Tibial nerve (tissue), 4 donors: ENCODE measurements around the gene HEXB. TPM values are rescaled to one million over a fixed set of nuclear protein-coding genes. Genes with fewer than 3 reads are reported as not detected.

Source experiments
- DNase-seq, 2 donors: peaks; one replicate each; pipeline ENCODE4 v3.0.0-alpha.2; 2019; ENCODE audit warnings: low spot score in 2 of 2
- H3K27ac ChIP-seq, 4 donors: fragments of 200-600 bp; sonication (generic) in 3 of 4; one replicate each; pipeline ENCODE4 v1.5.1; 2017 to 2019; ENCODE audit warnings: mild to moderate bottlenecking in 1 of 4
- H3K27me3 ChIP-seq, 2 donors: fragments of 200-600 bp; sonication (generic) in 1 of 2; one replicate each; pipeline versions ENCODE4 v1.5.1 to v1.6.0; 2017 to 2019
- H3K36me3 ChIP-seq, 3 donors: fragments of 200-600 bp; sonication (generic); one replicate each; pipeline ENCODE4 v1.5.1; 2018 to 2019
- H3K4me1 ChIP-seq, 4 donors: fragments of 200-600 bp; sonication (generic) in 3 of 4; one replicate each; pipeline ENCODE4 v1.5.1; 2017 to 2019
- H3K4me3 ChIP-seq, 4 donors: fragments of 200-600 bp; sonication (generic) in 3 of 4; one replicate each; pipeline ENCODE4 v1.5.1; 2017 to 2019; ENCODE audit warnings: mild to moderate bottlenecking in 1 of 4, moderate library complexity in 1 of 4
- H3K9me3 ChIP-seq, 4 donors: fragments of 200-600 bp; sonication (generic) in 3 of 4; one replicate each; pipeline ENCODE4 v1.5.1; 2017 to 2019
- CTCF ChIP-seq, 5 experiments: fragments of 200-600 bp in 3 of 5; fragments of 450-650 bp in 2 of 5; sonication (generic) in 3 of 5; IDR thresholded peaks; one replicate each; pipeline ENCODE4 v1.5.1; 2016 to 2019; ENCODE audit warnings: antibody characterized with exemption in 5 of 5, mild to moderate bottlenecking in 3 of 5, moderate library complexity in 2 of 5
- EP300 ChIP-seq, 2 donors: sonication (generic); formaldehyde crosslinking; IDR thresholded peaks; one replicate each; pipeline ENCODE4 v1.6.1; 2017; ENCODE audit warnings: antibody characterized with exemption in 2 of 2, mild to moderate bottlenecking in 1 of 2
- POLR2A ChIP-seq, 2 donors: fragments of 450-650 bp; IDR thresholded peaks; one replicate each; pipeline ENCODE4 v1.6.1; 2017; ENCODE audit warnings: antibody characterized with exemption in 2 of 2, mild to moderate bottlenecking in 2 of 2, moderate library complexity in 2 of 2
- WGBS, 2 donors: methylation state at CpG; one replicate each; pipeline ENCODE4 v1.1.5; 2018; 5-methylcytosine and 5-hydroxymethylcytosine counted together
- total RNA-seq, 4 donors: library from RNA; depleted of rRNA; stranded (reverse); fragments of >200 nt; gene quantifications; one replicate each; pipeline ENCODE4 v1.1.0, GENCODE V29; 2016

HEXB gene
- total RNA-seq, 4 donors from 2014 or later, result 79.1 to 166 (median 129) TPM

- Histone ChIP-seq H3K27ac (no peak overlapping the region), H3K36me3 (no peaks in the 10 kb centered on the region), H3K9me3 (no peaks in the 10 kb centered on the region), H3K27me3 (no peaks in the 10 kb centered on the region), H3K4me3 (no peak overlapping the region), H3K4me1 (peaks cover 0 to 18% (median 0%) of the 10 kb centered on the region in 4 donors)
- TF ChIP-seq CTCF (IDR thresholded peaks at IDR 0.05) (no peak), POLR2A (IDR thresholded peaks at IDR 0.05) (no peak), EP300 (IDR thresholded peaks at IDR 0.05) (no peak)
- WGBS, 2 donors, result 16 to 36% methylated on average over 1 of the region's 1 CpG
- DNase-seq, result no peak
These were observed 35.5 kb upstream of the HEXB start for GRCh38 chr5:74649421-74649973.

DNA sequence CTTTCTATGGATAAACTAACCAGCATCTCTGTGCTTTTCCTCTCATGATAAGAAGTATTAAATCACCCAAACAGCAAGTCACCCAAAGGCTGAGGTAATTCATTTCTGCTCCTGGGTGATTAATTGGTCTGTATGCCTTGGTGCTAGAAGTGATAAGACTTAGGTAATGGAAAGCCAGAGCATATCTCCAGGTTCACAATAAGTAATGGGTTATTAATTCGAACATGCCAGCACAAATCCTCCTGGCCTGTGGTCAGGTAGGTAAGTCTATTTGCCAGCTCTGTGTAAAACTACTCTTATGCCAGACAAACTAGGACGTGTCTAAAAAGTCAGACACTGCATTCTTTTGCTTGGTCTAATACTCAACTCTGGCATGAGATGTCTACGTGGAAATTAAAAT lies 33.3 kb upstream of the HEXB start:
- peaks cover 0 to 18% (median 0%) of the 10 kb centered on the region in 4 donors for H3K4me1 ChIP-seq
- no peaks in the 10 kb centered on the region for H3K9me3 ChIP-seq
- H3K4me3 ChIP-seq, result no peak overlapping the region
- no peak for DNase-seq
- no peaks in the 10 kb centered on the region for H3K27me3 ChIP-seq
- no peak for TF ChIP-seq EP300 (IDR thresholded peaks at IDR 0.05)
- no peak for TF ChIP-seq CTCF (IDR thresholded peaks at IDR 0.05)
- no peak for TF ChIP-seq POLR2A (IDR thresholded peaks at IDR 0.05)
- no peaks in the 10 kb centered on the region for H3K36me3 ChIP-seq
- WGBS, 2 donors, result 85 to 92% methylated on average over 3 of the region's 3 CpGs
- H3K27ac ChIP-seq, result no peak overlapping the region

- no peak overlapping the region for H3K27ac ChIP-seq
- WGBS, 2 donors, result 80 to 92% methylated on average over 3 of the region's 3 CpGs
- H3K27me3 ChIP-seq, result no peaks in the 10 kb centered on the region
- H3K9me3 ChIP-seq, result no peaks in the 10 kb centered on the region
- TF ChIP-seq CTCF (IDR thresholded peaks at IDR 0.05) (no peak), EP300 (IDR thresholded peaks at IDR 0.05) (no peak), POLR2A (IDR thresholded peaks at IDR 0.05) (no peak)
- H3K4me3 ChIP-seq, result no peak overlapping the region
- no peak for DNase-seq
- H3K36me3 ChIP-seq, result no peaks in the 10 kb centered on the region
- peaks cover 0 to 11% (median 0%) of the 10 kb centered on the region in 4 donors for H3K4me1 ChIP-seq
These were observed 32.5 kb upstream of the HEXB start for GRCh38 chr5:74652576-74652975.

- Histone ChIP-seq H3K9me3 (no peaks in the 10 kb centered on the region), H3K4me3 (no peak overlapping the region), H3K4me1 (peaks cover 0 to 2% (median 0%) of the 10 kb centered on the region in 4 donors), H3K27ac (no peak overlapping the region), H3K27me3 (no peaks in the 10 kb centered on the region), H3K36me3 (no peaks in the 10 kb centered on the region)
- 79 to 88% methylated on average over 5 of the region's 5 CpGs for WGBS, 2 donors
- DNase-seq, result no peak
- TF ChIP-seq EP300 (IDR thresholded peaks at IDR 0.05), result no peak
- TF ChIP-seq POLR2A (IDR thresholded peaks at IDR 0.05), result no peak
- no peak for TF ChIP-seq CTCF (IDR thresholded peaks at IDR 0.05)
These were observed 31.0 kb upstream of the HEXB start for GRCh38 chr5:74653991-74654390.

DNA sequence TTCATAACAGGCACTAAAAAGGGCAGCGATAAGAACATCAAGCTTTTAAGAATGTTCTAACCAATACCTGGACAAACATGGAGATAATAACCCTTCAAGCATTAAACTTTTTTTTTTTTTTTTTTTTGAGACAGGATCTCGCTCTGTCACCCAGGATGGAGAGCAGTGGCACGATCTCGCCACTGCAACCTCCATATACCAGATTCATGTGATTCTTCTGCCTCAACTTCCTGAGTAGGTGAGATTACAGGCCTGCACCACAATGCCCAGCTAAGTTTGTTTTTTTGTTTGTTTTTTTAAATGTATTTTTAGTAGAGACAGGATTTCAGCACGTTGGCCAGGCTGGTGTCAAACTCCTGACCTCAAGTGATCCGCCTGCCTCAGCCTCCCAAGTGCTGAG lies 29.8 kb upstream of the HEXB start:
- H3K4me3 ChIP-seq, result no peak overlapping the region
- H3K4me1 ChIP-seq, result no peaks in the 10 kb centered on the region
- H3K27me3 ChIP-seq, result no peaks in the 10 kb centered on the region
- no peak overlapping the region for H3K27ac ChIP-seq
- no peak for DNase-seq
- no peaks in the 10 kb centered on the region for H3K36me3 ChIP-seq
- TF ChIP-seq POLR2A (IDR thresholded peaks at IDR 0.05) (no peak), CTCF (IDR thresholded peaks at IDR 0.05) (no peak), EP300 (IDR thresholded peaks at IDR 0.05) (no peak)
- no peaks in the 10 kb centered on the region for H3K9me3 ChIP-seq
- 78 to 86% methylated on average over 6 of the region's 6 CpGs for WGBS, 2 donors
